Measurements from ENCODE around the gene LYRM7.

GRCh38 chr5:131171276-131171810 lies 599 bp downstream of the LYRM7 start:
- TF ChIP-seq, protein P1, sequence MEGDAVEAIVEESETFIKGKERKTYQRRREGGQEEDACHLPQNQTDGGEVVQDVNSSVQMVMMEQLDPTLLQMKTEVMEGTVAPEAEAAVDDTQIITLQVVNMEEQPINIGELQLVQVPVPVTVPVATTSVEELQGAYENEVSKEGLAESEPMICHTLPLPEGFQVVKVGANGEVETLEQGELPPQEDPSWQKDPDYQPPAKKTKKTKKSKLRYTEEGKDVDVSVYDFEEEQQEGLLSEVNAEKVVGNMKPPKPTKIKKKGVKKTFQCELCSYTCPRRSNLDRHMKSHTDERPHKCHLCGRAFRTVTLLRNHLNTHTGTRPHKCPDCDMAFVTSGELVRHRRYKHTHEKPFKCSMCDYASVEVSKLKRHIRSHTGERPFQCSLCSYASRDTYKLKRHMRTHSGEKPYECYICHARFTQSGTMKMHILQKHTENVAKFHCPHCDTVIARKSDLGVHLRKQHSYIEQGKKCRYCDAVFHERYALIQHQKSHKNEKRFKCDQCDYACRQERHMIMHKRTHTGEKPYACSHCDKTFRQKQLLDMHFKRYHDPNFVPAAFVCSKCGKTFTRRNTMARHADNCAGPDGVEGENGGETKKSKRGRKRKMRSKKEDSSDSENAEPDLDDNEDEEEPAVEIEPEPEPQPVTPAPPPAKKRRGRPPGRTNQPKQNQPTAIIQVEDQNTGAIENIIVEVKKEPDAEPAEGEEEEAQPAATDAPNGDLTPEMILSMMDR (conservative IDR thresholded peaks at IDR 0.05): no peak
- no peak for TF ChIP-seq ZFX (IDR thresholded peaks at IDR 0.05)

All from C4-2B (cell line).